ENCODE measurements around the gene TACC2. TPM values are rescaled to one million over a fixed set of nuclear protein-coding genes. Genes with fewer than 3 reads are reported as not detected.
"Not testable (repeated sequence)": the region's sequence is repeated elsewhere in the genome, so short reads cannot be mapped to it uniquely, and the experiment has no call there.

Gene TACC2
- total RNA-seq, 1 experiment from 2014 or later = 15.8 TPM

DNA sequence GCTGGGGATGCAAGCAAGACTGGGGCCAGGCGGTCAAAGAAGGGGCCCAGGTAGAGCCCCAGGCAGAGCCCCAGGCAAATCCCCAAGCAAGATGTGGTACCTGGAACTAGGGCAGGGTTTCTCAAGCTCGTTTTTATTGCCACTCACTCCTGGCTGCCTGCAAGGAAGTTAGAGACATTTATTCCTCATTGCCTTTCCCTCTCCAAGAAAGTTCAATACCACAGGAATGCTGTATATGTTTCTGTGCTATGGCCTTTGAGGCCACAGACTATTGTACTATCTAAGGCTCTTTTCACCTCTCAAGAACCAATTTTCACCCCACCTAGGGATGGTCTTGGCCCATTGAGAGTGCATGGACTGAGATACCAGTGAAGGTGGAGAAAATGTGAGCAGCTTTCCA is 71.3 kb downstream of the TACC2 start:
- BruUV-seq (replicated peaks) = no TSS peak
- no peaks in the 10 kb centered on the region for H3K36me3 ChIP-seq (ENCODE audit: low read depth)
- peaks cover 44% of the 10 kb centered on the region for H3K4me1 ChIP-seq (replicated peaks; ENCODE audit: insufficient read depth)
- ChIA-PET POLR2A (ENCODE audit: unreplicated experiment) (interaction anchor here (0.6 kb wide), 1 partner anchor 25 kb away, joined by 3 read pairs; no protein-coding TSS in a partner anchor), CTCF (interaction anchor here (1.5 kb wide), 1 partner anchor 53 kb away, joined by 4 read pairs; no protein-coding TSS in a partner anchor)
- H2AFZ ChIP-seq = no peak overlapping the region
- intact Hi-C loops (cut with micrococcal nuclease; ENCODE audit: unreplicated experiment) = no loop called here
- H3K79me2 ChIP-seq (ENCODE audit: low read depth) = no peaks in the 10 kb centered on the region
- DNase-seq = peak; percentile 33 to 73
- H3K9me2 ChIP-seq (ENCODE audit: insufficient read depth) = no peaks in the 10 kb centered on the region
- TF ChIP-seq, protein P1, sequence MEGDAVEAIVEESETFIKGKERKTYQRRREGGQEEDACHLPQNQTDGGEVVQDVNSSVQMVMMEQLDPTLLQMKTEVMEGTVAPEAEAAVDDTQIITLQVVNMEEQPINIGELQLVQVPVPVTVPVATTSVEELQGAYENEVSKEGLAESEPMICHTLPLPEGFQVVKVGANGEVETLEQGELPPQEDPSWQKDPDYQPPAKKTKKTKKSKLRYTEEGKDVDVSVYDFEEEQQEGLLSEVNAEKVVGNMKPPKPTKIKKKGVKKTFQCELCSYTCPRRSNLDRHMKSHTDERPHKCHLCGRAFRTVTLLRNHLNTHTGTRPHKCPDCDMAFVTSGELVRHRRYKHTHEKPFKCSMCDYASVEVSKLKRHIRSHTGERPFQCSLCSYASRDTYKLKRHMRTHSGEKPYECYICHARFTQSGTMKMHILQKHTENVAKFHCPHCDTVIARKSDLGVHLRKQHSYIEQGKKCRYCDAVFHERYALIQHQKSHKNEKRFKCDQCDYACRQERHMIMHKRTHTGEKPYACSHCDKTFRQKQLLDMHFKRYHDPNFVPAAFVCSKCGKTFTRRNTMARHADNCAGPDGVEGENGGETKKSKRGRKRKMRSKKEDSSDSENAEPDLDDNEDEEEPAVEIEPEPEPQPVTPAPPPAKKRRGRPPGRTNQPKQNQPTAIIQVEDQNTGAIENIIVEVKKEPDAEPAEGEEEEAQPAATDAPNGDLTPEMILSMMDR (conservative IDR thresholded peaks at IDR 0.05) = no peak
- no peak for TF ChIP-seq EZH2 (IDR thresholded peaks at IDR 0.05; ENCODE audit: low read depth)
- H3K27ac ChIP-seq = peak overlapping the region; percentile 27
- no peaks in the 10 kb centered on the region for H4K20me1 ChIP-seq (ENCODE audit: insufficient read depth)
- H3F3A ChIP-seq (ENCODE audit: insufficient read depth, low read depth) = peaks cover 28% of the 10 kb centered on the region
- H3K27me3 ChIP-seq (ENCODE audit: insufficient read depth, low read depth) = no peaks in the 10 kb centered on the region
- no peak overlapping the region for H3K4me3 ChIP-seq
- no peaks in the 10 kb centered on the region for H3K9me3 ChIP-seq (ENCODE audit: insufficient read depth, low read depth)
- no peak overlapping the region for H3K4me2 ChIP-seq

- Histone ChIP-seq H3K4me2 (peak overlapping the region; percentile 59), H3K4me1 (replicated peaks; ENCODE audit: insufficient read depth) (peaks cover 34% of the 10 kb centered on the region), H3K79me2 (ENCODE audit: low read depth) (no peaks in the 10 kb centered on the region), H3K27me3 (ENCODE audit: insufficient read depth, low read depth) (no peaks in the 10 kb centered on the region), H3K9me2 (ENCODE audit: insufficient read depth) (no peaks in the 10 kb centered on the region), H3K27ac (peak overlapping the region; percentile 90), H3K9me3 (ENCODE audit: insufficient read depth, low read depth) (no peaks in the 10 kb centered on the region), H4K20me1 (ENCODE audit: insufficient read depth) (no peaks in the 10 kb centered on the region), H2AFZ (peak overlapping the region; percentile 47; the same call in 1 of the 2 replicates), H3K4me3 (no peak overlapping the region), H3K36me3 (ENCODE audit: low read depth) (no peaks in the 10 kb centered on the region), H3F3A (ENCODE audit: insufficient read depth, low read depth) (peaks cover 28% of the 10 kb centered on the region)
- peak; percentile 75 to 90 for DNase-seq
- TSS peak; percentile 96 for BruUV-seq (replicated peaks)
- ChIA-PET CTCF (interaction anchor here (0.6 kb wide), 1 partner anchor 94 kb away, joined by 3 read pairs; no protein-coding TSS in a partner anchor), POLR2A (ENCODE audit: unreplicated experiment) (interaction anchor here (0.6 kb wide), 3 partner anchors 9 to 497 kb away, joined by 3 to 4 read pairs (median 3); no protein-coding TSS in a partner anchor)
- intact Hi-C loops (cut with micrococcal nuclease; ENCODE audit: unreplicated experiment) = no loop called here
- TF ChIP-seq EZH2 (IDR thresholded peaks at IDR 0.05; ENCODE audit: low read depth) = no peak
- TF ChIP-seq, protein P1 (conservative IDR thresholded peaks at IDR 0.05) = no peak
Measured at GRCh38 chr10:122062831-122063674, 74.1 kb downstream of the TACC2 start.

GRCh38 chr10:122066337-122066939 is 77.5 kb downstream of the TACC2 start:
- CTCF ChIA-PET; H3K79me2 ChIP-seq (ENCODE audit: low read depth); H3K9me3 ChIP-seq (ENCODE audit: insufficient read depth, low read depth); intact Hi-C loops (cut with micrococcal nuclease; ENCODE audit: unreplicated experiment); H3K36me3 ChIP-seq (ENCODE audit: low read depth); H3K27me3 ChIP-seq (ENCODE audit: insufficient read depth, low read depth); H3K4me3 ChIP-seq; H2AFZ ChIP-seq; BruUV-seq (replicated peaks); DNase-seq; H3K4me2 ChIP-seq; POLR2A ChIA-PET (ENCODE audit: unreplicated experiment); H4K20me1 ChIP-seq (ENCODE audit: insufficient read depth); H3K9me2 ChIP-seq (ENCODE audit: insufficient read depth); H3K27ac ChIP-seq: not testable (repeated sequence)
- Histone ChIP-seq H3F3A (ENCODE audit: insufficient read depth, low read depth) (peaks cover 15% of the 10 kb centered on the region), H3K4me1 (replicated peaks; ENCODE audit: insufficient read depth) (peaks cover 21% of the 10 kb centered on the region)
